Caco-2 (cell line): Measurements from ENCODE around the gene ANKDD1B. TPM values are rescaled to one million over a fixed set of nuclear protein-coding genes. Genes with fewer than 3 reads are reported as not detected.

ENCODE experiments used
- BruUV-seq: library from RNA; stranded (reverse); fragments of 400-500 nt; replicated peaks from 2 replicates; lab custom pipeline; 2021; lab: Mats Ljungman, UMichigan
- CTCF ChIA-PET: fragments of 300-600 bp; sonication (Branson Sonifier 250); formaldehyde crosslinking; loops from one replicate; lab custom pipeline; 2022; ENCODE audit warnings: antibody characterized with exemption; lab: Charles Lee
- POLR2A ChIA-PET: fragments of 300-600 bp; sonication (Branson Sonifier 250); formaldehyde crosslinking; loops from one replicate; lab custom pipeline; 2022; ENCODE audit warnings: antibody characterized with exemption; lab: Charles Lee
- DNase-seq, 2 experiments: peaks; one replicate each; pipeline versions ENCODE4 v3.0.0 to v3.0.0-alpha.2; 2020 to 2022
- H3K27me3 ChIP-seq: replicated peaks from 2 replicates; pipeline ENCODE4 v1.6.0; 2011; ENCODE audit warnings: low read length; ENCODE audit not compliant: control insufficient read depth, insufficient read depth
- H3K36me3 ChIP-seq: 2 replicates; pipeline ENCODE4 v1.5.1; 2011; ENCODE audit warnings: low read length; ENCODE audit not compliant: control insufficient read depth, insufficient read depth
- H3K4me1 ChIP-seq: fragments of 250-450 bp; sonication (Bioruptor Pico); 2 replicates; pipeline ENCODE4 v1.5.1; 2020; ENCODE audit warnings: mild to moderate bottlenecking
- H3K4me3 ChIP-seq: 2 replicates; pipeline ENCODE4 v1.5.1; 2011; ENCODE audit warnings: low read depth, mild to moderate bottlenecking, control low read depth, low read length
- H3K9me3 ChIP-seq: fragments of 250-450 bp; sonication (Bioruptor Pico); 2 replicates; pipeline ENCODE4 v1.5.1; 2020; ENCODE audit warnings: mild to moderate bottlenecking, moderate library complexity
- H3K27ac Mint-ChIP-seq: one replicate; pipeline ENCODE4 v1.8.0; 2022; ENCODE audit warnings: mixed read lengths; ENCODE audit not compliant: unreplicated experiment
- H3K27me3 Mint-ChIP-seq: one replicate; pipeline ENCODE4 v1.8.0; 2022; ENCODE audit warnings: mixed read lengths; ENCODE audit not compliant: insufficient read depth, unreplicated experiment
- H3K36me3 Mint-ChIP-seq: one replicate; pipeline ENCODE4 v1.8.0; 2022; ENCODE audit warnings: mild to moderate bottlenecking, mixed read lengths; ENCODE audit not compliant: insufficient read depth, unreplicated experiment
- H3K4me1 Mint-ChIP-seq: one replicate; pipeline ENCODE4 v1.8.0; 2022; ENCODE audit warnings: low read depth, mixed read lengths; ENCODE audit not compliant: unreplicated experiment
- H3K4me3 Mint-ChIP-seq: one replicate; pipeline ENCODE4 v1.8.0; 2022; ENCODE audit warnings: mild to moderate bottlenecking, moderate library complexity, mixed read lengths; ENCODE audit not compliant: unreplicated experiment
- H3K9me3 Mint-ChIP-seq: one replicate; pipeline ENCODE4 v1.8.0; 2022; ENCODE audit warnings: mixed read lengths; ENCODE audit not compliant: unreplicated experiment
- intact Hi-C: fragments of 100-400 bp; cut with micrococcal nuclease; formaldehyde crosslinking; loops from one replicate; pipeline ENCODE4 v1.10.0; 2022; ENCODE audit not compliant: unreplicated experiment
- total RNA-seq: library from RNA; stranded (reverse); gene quantifications from 2 replicates; pipeline ENCODE4 v1.2.3, GENCODE V29; 2022
- TF ChIP-seq, protein P1 (sequence below), 2 experiments: fragments of 200-600 bp in 1 of 2; IDR thresholded peaks; 1 replicate in 1 of 2; 2 replicates in 1 of 2; pipeline versions ENCODE4 v1.5.1 to v1.8.0; 2011 to 2022; ENCODE audit warnings: antibody characterized with exemption in 1 of 2, control low read depth in 1 of 2, inconsistent platforms in 1 of 2, low read depth in 1 of 2, low read length in 1 of 2, mild to moderate bottlenecking in 1 of 2, moderate library complexity in 1 of 2; ENCODE audit not compliant: insufficient read depth in 1 of 2, severe bottlenecking in 1 of 2, unreplicated experiment in 1 of 2

ANKDD1B gene
- total RNA-seq, 1 experiment from 2014 or later, result 0.88 TPM

DNA sequence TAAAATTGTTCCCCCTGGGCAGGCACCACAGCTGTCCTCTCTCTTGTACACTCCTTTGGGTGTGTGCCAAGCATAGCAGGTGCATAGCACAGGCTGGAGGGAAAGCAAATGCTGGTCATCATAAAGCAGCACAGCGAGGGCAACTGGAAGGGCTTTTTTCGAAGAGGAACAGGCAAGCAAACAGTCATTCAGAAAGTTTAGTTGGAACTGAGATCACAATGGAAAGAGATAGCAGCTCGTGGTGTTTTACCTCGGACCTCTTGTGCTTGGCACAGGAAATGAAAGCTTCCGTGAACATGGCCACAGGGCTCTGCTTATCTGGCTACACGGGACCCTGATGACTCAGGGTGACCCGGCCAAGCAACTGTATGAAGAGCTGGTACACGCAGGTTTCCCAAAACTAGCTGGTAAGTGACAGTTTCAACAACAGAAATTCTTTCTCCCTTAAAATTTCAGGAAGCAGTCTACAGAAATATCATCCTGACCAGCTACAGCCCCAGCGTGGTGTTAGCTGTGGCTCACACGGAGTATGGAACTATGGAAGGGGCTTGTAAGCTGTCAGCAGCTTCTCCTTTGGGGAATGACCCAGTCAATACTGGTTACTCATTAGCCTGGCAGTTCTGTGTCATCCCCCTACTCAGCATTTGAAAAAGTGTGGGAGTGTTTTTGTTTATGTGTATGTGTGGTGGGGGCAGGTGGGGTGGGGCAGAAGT is 57.9 kb downstream of the ANKDD1B start:
- no peaks in the 10 kb centered on the region for H3K27me3 Mint-ChIP-seq
- H3K4me1 Mint-ChIP-seq, result peaks cover 14% of the 10 kb centered on the region
- H3K27ac Mint-ChIP-seq, result peak overlapping the region; percentile 28
- Histone ChIP-seq H3K36me3 (no peaks in the 10 kb centered on the region; the same call in 1 of the 2 replicates), H3K9me3 (no peaks in the 10 kb centered on the region), H3K4me1 (peaks cover 9% of the 10 kb centered on the region; the same call in 1 of the 2 replicates), H3K4me3 (peak overlapping the region; percentile 19), H3K27me3 (no peaks in the 10 kb centered on the region)
- TF ChIP-seq, protein P1, sequence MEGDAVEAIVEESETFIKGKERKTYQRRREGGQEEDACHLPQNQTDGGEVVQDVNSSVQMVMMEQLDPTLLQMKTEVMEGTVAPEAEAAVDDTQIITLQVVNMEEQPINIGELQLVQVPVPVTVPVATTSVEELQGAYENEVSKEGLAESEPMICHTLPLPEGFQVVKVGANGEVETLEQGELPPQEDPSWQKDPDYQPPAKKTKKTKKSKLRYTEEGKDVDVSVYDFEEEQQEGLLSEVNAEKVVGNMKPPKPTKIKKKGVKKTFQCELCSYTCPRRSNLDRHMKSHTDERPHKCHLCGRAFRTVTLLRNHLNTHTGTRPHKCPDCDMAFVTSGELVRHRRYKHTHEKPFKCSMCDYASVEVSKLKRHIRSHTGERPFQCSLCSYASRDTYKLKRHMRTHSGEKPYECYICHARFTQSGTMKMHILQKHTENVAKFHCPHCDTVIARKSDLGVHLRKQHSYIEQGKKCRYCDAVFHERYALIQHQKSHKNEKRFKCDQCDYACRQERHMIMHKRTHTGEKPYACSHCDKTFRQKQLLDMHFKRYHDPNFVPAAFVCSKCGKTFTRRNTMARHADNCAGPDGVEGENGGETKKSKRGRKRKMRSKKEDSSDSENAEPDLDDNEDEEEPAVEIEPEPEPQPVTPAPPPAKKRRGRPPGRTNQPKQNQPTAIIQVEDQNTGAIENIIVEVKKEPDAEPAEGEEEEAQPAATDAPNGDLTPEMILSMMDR (IDR thresholded peaks at IDR 0.05; ENCODE audit: insufficient read depth in 1 of 2, low read depth in 1 of 2, low read length in 1 of 2, severe bottlenecking in 1 of 2, unreplicated experiment in 1 of 2), result no peak
- DNase-seq, result peak in 1 of 2 experiments; percentile 18
- POLR2A ChIA-PET, result interaction anchor here (0.8 to 0.9 kb wide), 2 partner anchors 12 to 48 kb away, joined by 3 to 4 read pairs; partner anchors contain the start of gene POC5
- H3K4me3 Mint-ChIP-seq, result peak overlapping the region; percentile 73
- intact Hi-C loops, result loop anchor here (10.0 kb wide), 1 partner anchor 304 kb away; no protein-coding TSS in a partner anchor
- no TSS peak for BruUV-seq
- CTCF ChIA-PET, result interaction anchor here (0.6 to 1.2 kb wide), 2 partner anchors 11 to 658 kb away, joined by 4 to 5 read pairs; no protein-coding TSS in a partner anchor
- no peaks in the 10 kb centered on the region for H3K36me3 Mint-ChIP-seq
- no peaks in the 10 kb centered on the region for H3K9me3 Mint-ChIP-seq

DNA sequence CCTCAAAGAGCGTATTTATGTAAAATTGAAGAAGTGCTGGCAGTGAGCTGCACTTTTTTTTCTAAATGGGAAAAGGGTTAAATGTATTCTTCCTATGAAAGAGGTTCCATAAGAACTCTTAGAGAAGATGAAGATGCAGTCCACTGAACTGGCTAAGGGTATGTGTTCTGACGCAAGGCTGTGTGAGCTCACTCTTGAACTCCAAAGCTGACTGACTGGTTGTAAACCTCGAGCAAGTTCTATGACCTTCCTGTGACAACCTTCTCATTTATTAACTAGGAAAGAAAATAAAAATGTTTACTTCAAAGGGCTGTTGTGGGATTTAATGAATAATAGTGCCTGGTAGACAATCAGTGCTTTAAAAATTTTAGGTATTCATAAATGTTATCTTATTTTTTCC is 59.3 kb downstream of the ANKDD1B start:
- H3K27ac Mint-ChIP-seq, result no peak overlapping the region
- no peaks in the 10 kb centered on the region for H3K36me3 Mint-ChIP-seq

DNA sequence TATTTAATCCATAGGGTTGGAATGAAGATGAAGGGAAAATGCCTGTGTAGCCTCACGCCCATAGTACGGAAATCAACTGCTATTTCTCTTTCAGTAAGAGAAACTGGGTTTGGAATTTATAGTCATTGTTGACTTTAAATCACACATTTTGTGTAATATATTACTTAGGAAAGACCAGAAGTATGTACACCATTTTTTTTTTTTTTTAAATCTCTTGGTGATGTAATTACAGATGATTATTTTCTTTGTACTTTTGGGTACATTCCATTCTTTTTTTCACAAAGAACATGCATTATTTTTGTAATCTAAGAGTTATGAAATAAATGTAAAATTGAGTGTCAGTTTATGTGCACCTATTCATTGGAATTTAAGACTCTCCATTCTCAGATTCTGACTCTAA is 60.3 kb downstream of the ANKDD1B start:
- ChIA-PET CTCF (no interaction called here), POLR2A (no interaction called here)
- Mint-ChIP-seq H3K9me3 (no peaks in the 10 kb centered on the region), H3K36me3 (no peaks in the 10 kb centered on the region), H3K27ac (no peak overlapping the region), H3K4me3 (no peak overlapping the region), H3K27me3 (no peaks in the 10 kb centered on the region), H3K4me1 (peaks cover 14% of the 10 kb centered on the region)
- Histone ChIP-seq H3K36me3 (no peaks in the 10 kb centered on the region; the same call in 1 of the 2 replicates), H3K4me3 (no peak overlapping the region), H3K9me3 (no peaks in the 10 kb centered on the region), H3K27me3 (no peaks in the 10 kb centered on the region), H3K4me1 (peaks cover 9% of the 10 kb centered on the region; the same call in 1 of the 2 replicates)
- DNase-seq, result no peak
- TF ChIP-seq, protein P1 (IDR thresholded peaks at IDR 0.05; ENCODE audit: insufficient read depth in 1 of 2, low read depth in 1 of 2, low read length in 1 of 2, severe bottlenecking in 1 of 2, unreplicated experiment in 1 of 2), result no peak
- no TSS peak for BruUV-seq
- intact Hi-C loops, result loop anchor here (2.0 kb wide), 1 partner anchor 55 kb away; no protein-coding TSS in a partner anchor

More for the DNA sequence above, 59.3 kb downstream of the ANKDD1B start:
- Mint-ChIP-seq H3K4me3 (no peak overlapping the region), H3K4me1 (peaks cover 14% of the 10 kb centered on the region), H3K9me3 (no peaks in the 10 kb centered on the region), H3K27me3 (no peaks in the 10 kb centered on the region)
- peaks cover 9% of the 10 kb centered on the region; the same call in 1 of the 2 replicates for H3K4me1 ChIP-seq
- DNase-seq, result no peak
- TF ChIP-seq, protein P1 (IDR thresholded peaks at IDR 0.05; ENCODE audit: insufficient read depth in 1 of 2, low read depth in 1 of 2, low read length in 1 of 2, severe bottlenecking in 1 of 2, unreplicated experiment in 1 of 2), result no peak
- ChIA-PET POLR2A (no interaction called here), CTCF (interaction anchor here (0.5 kb wide), 1 partner anchor 1061 kb away, joined by 3 read pairs; no protein-coding TSS in a partner anchor)
- H3K36me3 ChIP-seq, result no peaks in the 10 kb centered on the region; the same call in 1 of the 2 replicates
- H3K9me3 ChIP-seq, result no peaks in the 10 kb centered on the region
- no peak overlapping the region for H3K4me3 ChIP-seq
- H3K27me3 ChIP-seq, result no peaks in the 10 kb centered on the region
- intact Hi-C loops, result loop anchor here (2.0 kb wide), 1 partner anchor 54 kb away; no protein-coding TSS in a partner anchor
- no TSS peak for BruUV-seq
